ENCODE data around the gene APBB3.
"Not testable (repeated sequence)": the region's sequence is repeated elsewhere in the genome, so short reads cannot be mapped to it uniquely, and the experiment has no call there.

Gene APBB3, protein sequence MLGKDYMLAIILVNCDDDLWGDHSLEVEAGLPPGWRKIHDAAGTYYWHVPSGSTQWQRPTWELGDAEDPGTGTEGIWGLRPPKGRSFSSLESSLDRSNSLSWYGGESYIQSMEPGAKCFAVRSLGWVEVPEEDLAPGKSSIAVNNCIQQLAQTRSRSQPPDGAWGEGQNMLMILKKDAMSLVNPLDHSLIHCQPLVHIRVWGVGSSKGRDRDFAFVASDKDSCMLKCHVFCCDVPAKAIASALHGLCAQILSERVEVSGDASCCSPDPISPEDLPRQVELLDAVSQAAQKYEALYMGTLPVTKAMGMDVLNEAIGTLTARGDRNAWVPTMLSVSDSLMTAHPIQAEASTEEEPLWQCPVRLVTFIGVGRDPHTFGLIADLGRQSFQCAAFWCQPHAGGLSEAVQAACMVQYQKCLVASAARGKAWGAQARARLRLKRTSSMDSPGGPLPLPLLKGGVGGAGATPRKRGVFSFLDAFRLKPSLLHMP

DNA sequence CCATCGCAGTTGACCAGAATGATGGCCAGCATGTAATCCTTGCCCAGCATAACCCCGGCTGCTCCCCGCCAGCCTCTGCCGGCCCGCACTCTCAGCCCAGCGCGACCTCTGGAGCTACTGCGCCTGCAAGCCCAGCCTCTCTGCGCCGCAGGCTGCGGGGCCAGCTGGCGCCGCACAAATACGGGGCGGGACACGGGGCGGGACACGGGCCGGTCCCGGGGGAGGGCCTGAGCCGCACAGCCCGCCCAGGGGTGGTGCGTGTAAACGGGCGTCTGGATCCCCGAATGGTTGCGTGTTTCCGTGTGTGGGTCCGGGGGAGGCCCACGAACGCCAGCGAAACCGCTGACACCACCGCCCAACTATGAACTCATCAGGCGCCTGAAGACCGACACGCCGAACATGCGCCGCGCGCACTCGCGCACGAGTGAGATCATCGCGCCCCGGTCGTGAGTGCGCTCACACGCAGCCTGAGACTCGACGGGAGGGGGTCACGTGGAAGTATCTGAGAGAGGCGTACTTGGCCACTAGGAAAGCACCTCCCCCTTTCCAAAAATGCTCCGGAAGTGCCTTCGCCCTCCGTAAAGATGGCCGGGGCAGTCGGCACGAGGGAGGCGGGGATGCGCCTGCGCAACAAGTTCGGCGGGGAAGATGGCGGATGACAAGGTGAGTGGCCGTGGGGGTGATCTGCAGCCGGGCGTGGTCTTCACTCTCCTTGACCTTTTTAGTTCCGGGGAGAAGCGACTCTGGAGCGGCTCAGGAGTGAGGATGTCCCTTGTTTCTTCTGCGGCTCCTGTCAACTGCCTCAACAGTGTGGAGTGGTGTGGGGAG, at the start of gene APBB3, which contains the start of gene SLC35A4:
TSS of gene APBB3 (minus strand) at position 403 of the 828 bp plus-strand sequence. CDS start at position 50, 353 bp downstream.
TSS of gene SLC35A4 (plus strand) at position 633 of the 828 bp plus-strand sequence. CDS start 2,342 bp downstream, outside the sequence.
- Histone ChIP-seq H3K9me3 (ENCODE audit: control insufficient read depth, insufficient read depth, low read length) (no peaks in the 10 kb centered on the region), H3K9ac (ENCODE audit: low read depth, low read length) (peak within 1 kb of the TSS; percentile 80), H3K36me3 (ENCODE audit: insufficient read depth, low read length) (no peaks in the 10 kb centered on the region; the same call in 1 of the 2 replicates), H3K4me1 (ENCODE audit: insufficient read depth, low read length) (no peaks in the 10 kb centered on the region)

DNA sequence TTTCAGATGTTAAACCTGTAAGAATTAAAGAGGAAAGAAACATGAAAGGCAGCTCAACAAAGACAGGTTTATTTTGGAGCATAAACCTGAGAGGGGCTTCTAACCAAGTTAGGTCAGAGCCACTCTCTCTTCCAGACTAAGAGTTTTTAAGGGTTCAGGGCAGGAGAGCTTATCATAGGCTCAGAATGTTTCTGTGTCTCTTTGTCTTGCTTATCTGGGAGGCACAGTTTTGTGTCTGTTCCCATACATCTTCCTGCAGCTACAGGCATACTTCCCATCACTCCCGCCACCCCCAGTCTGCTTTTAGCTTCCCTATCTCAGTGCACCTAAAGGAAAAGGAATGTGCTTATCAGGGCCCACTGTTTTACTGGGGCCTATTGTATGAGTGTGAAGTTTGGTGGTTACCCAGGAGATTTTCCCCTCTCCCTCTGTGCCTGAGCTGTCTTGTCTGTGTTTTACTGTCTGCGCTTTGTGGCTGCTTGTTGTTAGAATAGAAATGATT, 46.7 kb upstream of the APBB3 start:
- Histone ChIP-seq H3K4me1 (ENCODE audit: insufficient read depth, low read length) (no peaks in the 10 kb centered on the region), H3K36me3 (ENCODE audit: insufficient read depth, low read length) (no peaks in the 10 kb centered on the region), H3K9ac (ENCODE audit: low read depth, low read length) (no peak overlapping the region), H3K9me3 (ENCODE audit: control insufficient read depth, insufficient read depth, low read length) (no peaks in the 10 kb centered on the region)

DNA sequence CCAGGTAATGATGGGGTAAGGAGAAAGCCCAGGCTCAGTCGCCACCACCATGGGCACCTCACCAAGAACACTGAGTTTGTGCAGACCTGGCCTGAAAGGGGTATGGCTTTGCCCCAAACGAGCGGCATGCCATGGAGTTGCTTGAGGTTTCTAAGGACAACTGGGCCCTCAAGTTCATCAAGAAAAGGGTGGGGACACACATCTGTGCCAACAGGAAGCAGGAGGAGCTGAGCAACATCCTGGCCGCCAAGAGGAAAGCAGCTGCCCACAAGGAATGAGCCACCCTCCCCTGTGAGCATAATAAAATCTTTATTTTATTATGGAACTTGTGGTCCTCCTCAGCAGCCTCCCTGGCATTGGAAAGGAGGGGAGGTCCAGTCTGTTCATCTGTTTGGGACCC, 44.7 kb upstream of the APBB3 start:
- no peaks in the 10 kb centered on the region for H3K36me3 ChIP-seq (ENCODE audit: insufficient read depth, low read length)

DNA sequence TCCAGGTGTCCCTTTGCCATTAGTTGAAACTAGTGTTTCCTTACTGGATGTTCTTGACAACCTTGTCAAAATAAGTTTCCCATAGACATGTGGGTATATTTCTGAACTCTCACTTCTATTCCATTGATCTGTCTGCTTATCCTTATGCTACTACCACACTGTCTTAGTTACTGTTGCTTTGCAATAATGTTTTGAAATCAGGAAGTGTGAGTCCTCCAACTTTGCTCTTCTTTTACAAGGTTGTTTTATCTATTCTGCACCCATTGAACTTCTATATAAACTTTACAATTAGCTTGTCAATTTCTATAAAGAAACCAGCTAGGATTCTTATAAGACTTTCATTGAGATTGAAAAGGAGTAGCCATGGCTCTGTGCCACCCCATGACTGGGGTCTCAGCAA, 44.3 kb upstream of the APBB3 start:
- Histone ChIP-seq H3K9me3 (ENCODE audit: control insufficient read depth, insufficient read depth, low read length) (no peaks in the 10 kb centered on the region), H3K4me1 (ENCODE audit: insufficient read depth, low read length) (no peaks in the 10 kb centered on the region), H3K36me3 (ENCODE audit: insufficient read depth, low read length) (no peaks in the 10 kb centered on the region), H3K9ac (ENCODE audit: low read depth, low read length) (no peak overlapping the region)

More for the DNA sequence above, 44.7 kb upstream of the APBB3 start:
- Histone ChIP-seq H3K9ac (ENCODE audit: low read depth, low read length) (no peak overlapping the region), H3K4me1 (ENCODE audit: insufficient read depth, low read length) (no peaks in the 10 kb centered on the region), H3K9me3 (ENCODE audit: control insufficient read depth, insufficient read depth, low read length) (no peaks in the 10 kb centered on the region)

DNA sequence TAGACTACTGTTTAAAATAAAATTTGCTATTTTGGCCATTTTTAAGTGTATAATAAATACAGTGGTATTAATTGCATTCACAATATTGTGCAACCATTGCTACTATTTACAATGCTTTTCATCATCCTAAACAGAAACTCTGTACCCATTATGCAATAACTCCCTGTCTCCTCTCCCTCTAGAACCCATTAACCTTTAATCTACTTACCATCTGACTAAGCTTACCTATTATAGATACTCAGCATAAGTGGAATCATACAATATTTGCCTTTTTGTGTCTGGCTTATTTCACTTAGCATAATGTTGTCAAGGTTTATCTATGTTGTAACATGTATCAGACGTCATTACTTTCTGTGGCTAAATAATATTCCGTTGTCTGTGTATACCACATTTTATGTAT, 42.6 kb upstream of the APBB3 start:
- Histone ChIP-seq H3K9ac (ENCODE audit: low read depth, low read length) (no peak overlapping the region), H3K4me1 (ENCODE audit: insufficient read depth, low read length) (no peaks in the 10 kb centered on the region), H3K9me3 (ENCODE audit: control insufficient read depth, insufficient read depth, low read length) (no peaks in the 10 kb centered on the region), H3K36me3 (ENCODE audit: insufficient read depth, low read length) (no peaks in the 10 kb centered on the region)

DNA sequence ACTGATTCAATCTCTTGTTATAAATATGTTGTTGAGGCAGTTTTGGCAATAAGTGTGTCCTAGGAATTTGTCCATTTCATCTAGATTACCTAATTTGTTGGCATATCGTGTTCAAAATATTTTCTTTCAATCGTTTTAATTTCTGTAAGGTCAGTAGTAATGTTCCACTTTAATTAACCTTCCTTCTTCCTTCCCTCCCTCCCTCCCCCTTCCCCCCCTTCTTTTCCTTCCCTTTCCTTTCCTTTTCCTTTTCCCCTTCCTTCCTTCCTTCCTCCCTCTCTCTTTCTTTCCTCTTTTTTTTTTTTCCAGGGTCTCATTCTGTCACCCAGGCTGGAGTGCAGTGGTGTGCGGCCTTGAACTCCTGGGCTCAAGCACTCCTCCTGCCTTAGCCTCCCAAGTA, 41.5 kb upstream of the APBB3 start:
- Histone ChIP-seq H3K9me3 (ENCODE audit: control insufficient read depth, insufficient read depth, low read length) (no peaks in the 10 kb centered on the region), H3K4me1 (ENCODE audit: insufficient read depth, low read length) (no peaks in the 10 kb centered on the region), H3K36me3 (ENCODE audit: insufficient read depth, low read length) (no peaks in the 10 kb centered on the region), H3K9ac (ENCODE audit: low read depth, low read length) (no peak overlapping the region)

DNA sequence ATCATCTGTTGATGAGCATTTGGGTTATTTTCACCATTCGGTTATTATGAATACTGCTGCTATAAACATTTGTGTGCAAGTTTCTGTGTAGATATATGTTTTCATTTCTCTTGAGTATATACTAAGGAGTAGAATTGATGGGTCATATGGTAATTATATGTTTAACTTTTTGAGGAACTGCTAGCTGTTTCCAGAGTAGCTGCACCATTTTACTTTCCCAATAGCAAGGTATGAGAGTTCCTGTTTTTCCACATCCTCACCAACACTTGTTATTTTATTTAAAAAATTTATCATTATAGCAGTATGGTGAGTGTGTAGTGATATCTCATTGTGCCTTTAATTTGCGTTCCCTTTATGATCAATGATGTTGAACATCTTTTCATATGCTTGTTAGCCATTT, 39.3 kb upstream of the APBB3 start:
- no peaks in the 10 kb centered on the region for H3K36me3 ChIP-seq (ENCODE audit: insufficient read depth, low read length)
- no peaks in the 10 kb centered on the region for H3K4me1 ChIP-seq (ENCODE audit: insufficient read depth, low read length)
- no peaks in the 10 kb centered on the region for H3K9me3 ChIP-seq (ENCODE audit: control insufficient read depth, insufficient read depth, low read length)
- no peak overlapping the region for H3K9ac ChIP-seq (ENCODE audit: low read depth, low read length)

DNA sequence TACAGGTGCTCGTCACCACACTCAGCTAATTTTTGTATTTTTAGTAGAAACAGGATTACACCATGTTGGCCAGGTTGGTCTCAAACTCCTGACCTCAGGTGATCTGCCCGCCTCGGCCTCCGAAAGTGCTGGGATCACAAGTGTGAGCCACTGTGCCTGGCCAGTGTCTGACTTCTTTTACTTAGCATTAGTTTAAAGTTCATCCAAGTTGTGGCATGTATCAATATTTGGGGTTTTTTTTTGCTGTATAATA, 39.0 kb upstream of the APBB3 start:
- not testable (repeated sequence) for H3K36me3 ChIP-seq (ENCODE audit: insufficient read depth, low read length); H3K4me1 ChIP-seq (ENCODE audit: insufficient read depth, low read length); H3K9me3 ChIP-seq (ENCODE audit: control insufficient read depth, insufficient read depth, low read length); H3K9ac ChIP-seq (ENCODE audit: low read depth, low read length)

DNA sequence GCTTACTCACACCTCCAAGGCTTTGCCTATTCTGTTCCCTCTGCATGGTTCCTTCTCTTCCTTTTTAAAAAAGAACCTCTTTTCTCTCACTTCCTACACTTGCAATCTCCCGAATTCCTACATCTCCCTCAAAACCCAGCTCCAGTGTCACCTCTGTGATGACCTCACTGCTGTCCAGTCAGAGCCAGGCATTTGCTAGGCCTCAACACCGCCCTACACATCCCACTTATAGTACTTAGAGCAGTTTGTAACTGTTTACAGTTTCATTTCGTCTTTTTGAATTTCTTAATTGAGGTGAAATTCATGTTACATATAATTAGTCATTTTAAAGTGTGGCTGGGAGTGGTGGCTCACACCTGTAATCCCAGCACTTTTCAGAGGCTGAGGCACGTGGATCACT, 37.7 kb upstream of the APBB3 start:
- no peaks in the 10 kb centered on the region for H3K9me3 ChIP-seq (ENCODE audit: control insufficient read depth, insufficient read depth, low read length)
- H3K4me1 ChIP-seq (ENCODE audit: insufficient read depth, low read length): no peaks in the 10 kb centered on the region
- no peak overlapping the region for H3K9ac ChIP-seq (ENCODE audit: low read depth, low read length)
- H3K36me3 ChIP-seq (ENCODE audit: insufficient read depth, low read length): no peaks in the 10 kb centered on the region

DNA sequence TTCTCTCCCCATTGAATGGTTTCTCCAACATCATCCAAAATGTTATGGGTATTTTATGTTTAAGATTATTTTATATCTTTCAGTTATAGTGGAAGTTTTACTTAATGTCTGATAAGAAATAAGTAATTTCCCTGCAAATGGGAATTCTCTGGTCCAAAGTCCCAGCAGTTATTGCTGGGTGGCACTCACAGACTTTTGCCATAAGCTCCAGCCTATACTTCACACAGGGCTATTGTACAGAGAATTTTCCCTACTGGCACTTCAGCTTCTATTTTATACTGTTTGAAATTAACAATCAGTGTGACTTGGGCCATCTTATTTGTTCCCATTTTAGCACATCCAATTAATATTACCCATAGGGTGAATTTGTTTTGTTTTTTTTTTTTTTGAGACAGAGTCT, 35.7 kb upstream of the APBB3 start:
- Histone ChIP-seq H3K9me3 (ENCODE audit: control insufficient read depth, insufficient read depth, low read length) (no peaks in the 10 kb centered on the region), H3K4me1 (ENCODE audit: insufficient read depth, low read length) (no peaks in the 10 kb centered on the region), H3K36me3 (ENCODE audit: insufficient read depth, low read length) (no peaks in the 10 kb centered on the region), H3K9ac (ENCODE audit: low read depth, low read length) (no peak overlapping the region)

DNA sequence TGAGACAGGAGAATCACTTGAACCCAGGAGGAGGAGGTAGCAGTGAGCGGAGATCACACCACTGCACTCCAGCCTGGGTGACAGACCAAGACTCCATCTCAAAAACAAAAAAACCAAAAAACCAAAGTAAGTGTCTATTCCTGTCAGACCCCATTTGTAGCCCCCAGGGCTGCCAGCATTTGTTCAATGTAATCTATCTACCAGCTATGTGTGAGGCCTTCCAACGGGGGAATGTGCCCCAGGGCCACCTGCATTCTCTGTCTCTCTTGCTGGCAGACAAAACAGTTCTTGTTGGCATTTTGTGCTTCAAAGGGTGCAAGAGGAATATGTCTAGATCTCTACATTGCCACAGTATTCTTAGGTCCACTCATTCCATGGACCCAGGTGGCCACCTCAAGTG, 34.4 kb upstream of the APBB3 start:
- Histone ChIP-seq H3K9me3 (ENCODE audit: control insufficient read depth, insufficient read depth, low read length) (no peaks in the 10 kb centered on the region), H3K36me3 (ENCODE audit: insufficient read depth, low read length) (no peaks in the 10 kb centered on the region), H3K9ac (ENCODE audit: low read depth, low read length) (no peak overlapping the region), H3K4me1 (ENCODE audit: insufficient read depth, low read length) (peaks cover 4% of the 10 kb centered on the region; the same call in 1 of the 2 replicates)

DNA sequence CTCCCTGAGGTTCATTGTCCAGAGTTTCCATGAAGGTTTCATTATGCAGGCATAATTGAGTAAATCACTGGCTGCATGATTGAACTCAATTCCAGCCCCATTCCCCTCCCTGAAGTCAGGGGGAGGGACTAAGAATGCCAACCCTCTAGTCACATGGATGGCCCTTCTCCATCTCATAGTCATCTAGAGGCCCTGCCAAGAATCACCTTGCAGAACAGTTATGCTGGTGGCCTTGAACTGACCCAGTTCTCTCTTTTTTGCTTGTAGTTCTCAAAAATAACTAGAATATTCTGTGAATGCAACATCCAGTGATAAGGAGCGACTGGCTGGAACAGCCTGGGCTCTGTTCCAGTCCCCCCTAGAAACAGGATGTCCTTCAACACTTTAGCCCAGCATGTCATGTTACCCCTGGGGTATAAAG, 31.9 kb upstream of the APBB3 start:
- Histone ChIP-seq H3K4me1 (ENCODE audit: insufficient read depth, low read length) (peaks cover 4% of the 10 kb centered on the region; the same call in 1 of the 2 replicates), H3K9ac (ENCODE audit: low read depth, low read length) (no peak overlapping the region), H3K36me3 (ENCODE audit: insufficient read depth, low read length) (no peaks in the 10 kb centered on the region), H3K9me3 (ENCODE audit: control insufficient read depth, insufficient read depth, low read length) (no peaks in the 10 kb centered on the region)

DNA sequence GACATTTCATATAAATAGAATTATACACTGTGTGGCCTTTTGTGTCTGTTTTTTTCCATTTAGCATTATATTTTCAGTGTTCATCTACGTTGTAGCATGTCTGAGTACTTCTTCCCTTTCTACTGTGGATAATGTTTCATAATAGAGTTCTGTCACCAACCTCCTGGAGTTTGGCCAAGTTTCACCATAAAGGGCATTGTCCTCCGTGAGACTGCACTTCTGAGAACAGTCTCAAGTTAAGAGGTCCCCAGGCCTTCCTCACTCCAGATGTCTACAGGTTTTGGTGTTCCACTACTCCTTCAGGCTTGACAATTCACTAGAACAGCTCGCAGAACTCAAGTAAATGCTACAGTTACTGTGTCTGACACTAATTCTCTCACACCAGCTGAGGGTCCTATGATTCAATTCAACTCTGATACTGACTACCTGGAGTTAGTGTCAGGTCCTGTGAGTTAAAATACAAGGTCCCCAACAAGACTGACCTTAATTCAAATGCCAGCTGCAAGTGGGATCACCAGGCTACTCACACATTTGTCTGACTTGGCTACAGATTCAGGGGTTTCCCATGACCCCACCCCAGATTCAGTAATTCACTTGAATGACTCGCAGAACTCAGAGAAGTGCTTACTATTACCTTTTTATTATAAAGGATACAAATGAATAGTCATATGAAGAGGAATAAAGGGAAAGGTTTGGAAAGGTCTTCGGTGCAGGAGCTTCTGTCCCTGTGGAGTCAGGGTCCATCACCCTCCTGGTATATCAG, 31.3 kb upstream of the APBB3 start:
- Histone ChIP-seq H3K4me1 (ENCODE audit: insufficient read depth, low read length) (peaks cover 4% of the 10 kb centered on the region; the same call in 1 of the 2 replicates), H3K9ac (ENCODE audit: low read depth, low read length) (no peak overlapping the region), H3K9me3 (ENCODE audit: control insufficient read depth, insufficient read depth, low read length) (no peaks in the 10 kb centered on the region), H3K36me3 (ENCODE audit: insufficient read depth, low read length) (no peaks in the 10 kb centered on the region)

DNA sequence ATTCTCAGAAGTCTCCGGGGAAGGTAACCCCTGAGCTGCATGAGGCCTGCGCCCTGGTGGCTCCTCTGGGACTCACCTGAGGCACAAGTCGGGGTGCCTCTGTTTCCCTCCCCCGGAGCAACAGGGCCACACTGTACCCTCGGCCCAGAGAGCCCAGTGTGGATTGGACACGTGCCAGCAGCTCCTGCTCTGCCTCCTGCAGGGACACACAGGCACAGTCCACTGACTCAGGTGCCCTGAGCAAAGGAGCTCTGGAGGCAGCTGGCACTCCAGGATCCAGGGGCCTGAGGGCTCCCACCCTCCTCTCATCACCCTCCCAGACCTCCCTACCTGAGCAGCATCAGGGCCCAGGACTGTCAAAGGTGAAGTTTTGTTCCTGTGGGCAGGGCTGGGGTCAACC, 29.8 kb upstream of the APBB3 start:
- Histone ChIP-seq H3K9ac (ENCODE audit: low read depth, low read length) (no peak overlapping the region; the same call in 1 of the 2 replicates), H3K4me1 (ENCODE audit: insufficient read depth, low read length) (peaks cover 4% of the 10 kb centered on the region; the same call in 1 of the 2 replicates)

More for the DNA sequence above, 29.8 kb upstream of the APBB3 start:
- Histone ChIP-seq H3K36me3 (ENCODE audit: insufficient read depth, low read length) (no peaks in the 10 kb centered on the region), H3K9me3 (ENCODE audit: control insufficient read depth, insufficient read depth, low read length) (no peaks in the 10 kb centered on the region)

Measured in ES-I3 (cell line).